SK-N-SH treated with all-trans-retinoic acid at 6 μM for 48 hours (cell line): ENCODE data around the gene C3.
A peak's percentile ranks its signal among the peaks of the same experiment; 100 is the strongest.

ENCODE experiments used
- ATAC-seq: fragments of 200-7000 bp; cut with Tn5 transposase; 3 replicates; pipeline ENCODE4 v1.9.1; 2020; ENCODE audit warnings: mild to moderate bottlenecking, moderate library complexity
- ARNTL ChIP-seq: fragments of 450-650 bp; formaldehyde crosslinking; IDR thresholded peaks from 2 replicates; pipeline ENCODE4 v1.5.0; 2020; ENCODE audit warnings: low read depth, mild to moderate bottlenecking, moderate library complexity, borderline replicate concordance
- BACH2 ChIP-seq: fragments of 250-450 bp; sonication (Bioruptor Pico); IDR thresholded peaks from 2 replicates; pipeline ENCODE4 v1.9.0; 2021; ENCODE audit warnings: mild to moderate bottlenecking, borderline replicate concordance
- GLIS3 ChIP-seq: fragments of 250-450 bp; sonication (Bioruptor Pico); IDR thresholded peaks from 2 replicates; pipeline ENCODE4 v1.5.0; 2020; ENCODE audit warnings: mild to moderate bottlenecking, moderate library complexity
- ISL1 ChIP-seq: fragments of 250-450 bp; sonication (Bioruptor Pico); IDR thresholded peaks from 2 replicates; pipeline ENCODE4 v2.1.2; 2022; ENCODE audit warnings: mild to moderate bottlenecking, moderate library complexity
- OSR1 ChIP-seq: fragments of 250-450 bp; sonication (Bioruptor Pico); IDR thresholded peaks from 2 replicates; pipeline ENCODE4 v1.8.0; 2022; ENCODE audit warnings: moderate library complexity, mild to moderate bottlenecking, inconsistent platforms
- PPARA ChIP-seq: fragments of 250-450 bp; sonication (Bioruptor Pico); IDR thresholded peaks from 2 replicates; pipeline ENCODE4 v1.5.0; 2020; ENCODE audit warnings: mild to moderate bottlenecking, borderline replicate concordance
- RARB ChIP-seq: fragments of 250-450 bp; sonication (Bioruptor Pico); IDR thresholded peaks from 2 replicates; pipeline ENCODE4 v1.8.0; 2021; ENCODE audit warnings: mild to moderate bottlenecking, moderate library complexity
- SNAI2 ChIP-seq: fragments of 250-450 bp; sonication (Bioruptor Pico); IDR thresholded peaks from 2 replicates; pipeline ENCODE4 v1.5.0; 2020; ENCODE audit warnings: mild to moderate bottlenecking, moderate library complexity
- TOX ChIP-seq: fragments of 250-450 bp; sonication (Bioruptor Pico); IDR thresholded peaks from 2 replicates; pipeline ENCODE4 v1.8.0; 2021; ENCODE audit warnings: mild to moderate bottlenecking, moderate library complexity, borderline replicate concordance
- ZC3H10 ChIP-seq: fragments of 250-450 bp; sonication (Bioruptor Pico); IDR thresholded peaks from 2 replicates; pipeline ENCODE4 v1.5.1; 2021; ENCODE audit warnings: mild to moderate bottlenecking, moderate library complexity
- ZFP3 ChIP-seq: fragments of 250-450 bp; sonication (Bioruptor Pico); IDR thresholded peaks from 2 replicates; pipeline ENCODE4 v1.5.0; 2020; ENCODE audit warnings: mild to moderate bottlenecking, moderate library complexity
- ZFP30 ChIP-seq: fragments of 450-650 bp; formaldehyde crosslinking; IDR thresholded peaks from 2 replicates; pipeline ENCODE4 v1.5.0; 2022; ENCODE audit warnings: mild to moderate bottlenecking, moderate library complexity
- ZNF565 ChIP-seq: fragments of 450-650 bp; formaldehyde crosslinking; conservative IDR thresholded peaks from 2 replicates; pipeline ENCODE4 v1.5.0; 2020; ENCODE audit warnings: low read depth, mild to moderate bottlenecking, moderate library complexity
- ZNF70 ChIP-seq: fragments of 450-650 bp; formaldehyde crosslinking; IDR thresholded peaks from 2 replicates; pipeline ENCODE4 v1.5.0; 2020; ENCODE audit warnings: mild to moderate bottlenecking, moderate library complexity
- ZNF8 ChIP-seq: fragments of 450-650 bp; formaldehyde crosslinking; IDR thresholded peaks from 2 replicates; pipeline ENCODE4 v1.5.0; 2020; ENCODE audit warnings: mild to moderate bottlenecking, moderate library complexity
- TF ChIP-seq, protein P1 (sequence below): fragments of 250-450 bp; sonication (Bioruptor Pico); IDR thresholded peaks from 2 replicates; pipeline ENCODE4 v1.5.1; 2021; ENCODE audit warnings: mild to moderate bottlenecking, moderate library complexity
- TF ChIP-seq, protein P2 (sequence below): fragments of 250-450 bp; sonication (Bioruptor Pico); IDR thresholded peaks from 2 replicates; pipeline ENCODE4 v1.5.0; 2020; ENCODE audit warnings: mild to moderate bottlenecking, moderate library complexity
- TF ChIP-seq, protein P3 (sequence below): fragments of 250-450 bp; sonication (Bioruptor Pico); IDR thresholded peaks from 2 replicates; pipeline ENCODE4 v1.8.0; 2020; ENCODE audit warnings: mild to moderate bottlenecking, moderate library complexity, borderline replicate concordance
- TF ChIP-seq, protein P4 (sequence below): fragments of 250-450 bp; sonication (Bioruptor Pico); IDR thresholded peaks from 2 replicates; pipeline ENCODE4 v1.5.1; 2020; ENCODE audit warnings: low read depth, mild to moderate bottlenecking, moderate library complexity

Gene C3

DNA sequence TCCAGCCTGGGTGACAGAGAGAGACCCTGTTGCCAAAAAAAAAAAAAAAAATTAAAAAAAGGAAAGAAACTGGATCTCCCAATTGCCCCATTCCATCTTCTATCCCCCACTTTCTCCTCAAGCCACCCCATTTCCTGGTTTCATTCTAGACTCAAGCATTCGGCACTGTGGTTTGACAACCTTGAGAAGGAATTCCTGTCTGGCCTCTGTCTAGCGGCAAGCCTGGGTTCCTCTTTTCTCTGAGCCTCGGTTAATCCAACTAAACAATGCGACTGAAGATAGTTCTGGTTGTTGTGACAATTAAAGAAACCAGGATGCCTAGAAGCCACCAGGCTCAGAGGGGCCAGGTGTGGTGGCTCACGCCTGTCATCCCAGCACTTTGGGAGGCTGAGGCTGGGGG, 3.3 kb upstream of the C3 start (continued):
- TF ChIP-seq ARNTL (CRISPR knock-in tag): no peak
- no peak for TF ChIP-seq PPARA (CRISPR knock-in tag)
- TF ChIP-seq ZNF70: no peak

DNA sequence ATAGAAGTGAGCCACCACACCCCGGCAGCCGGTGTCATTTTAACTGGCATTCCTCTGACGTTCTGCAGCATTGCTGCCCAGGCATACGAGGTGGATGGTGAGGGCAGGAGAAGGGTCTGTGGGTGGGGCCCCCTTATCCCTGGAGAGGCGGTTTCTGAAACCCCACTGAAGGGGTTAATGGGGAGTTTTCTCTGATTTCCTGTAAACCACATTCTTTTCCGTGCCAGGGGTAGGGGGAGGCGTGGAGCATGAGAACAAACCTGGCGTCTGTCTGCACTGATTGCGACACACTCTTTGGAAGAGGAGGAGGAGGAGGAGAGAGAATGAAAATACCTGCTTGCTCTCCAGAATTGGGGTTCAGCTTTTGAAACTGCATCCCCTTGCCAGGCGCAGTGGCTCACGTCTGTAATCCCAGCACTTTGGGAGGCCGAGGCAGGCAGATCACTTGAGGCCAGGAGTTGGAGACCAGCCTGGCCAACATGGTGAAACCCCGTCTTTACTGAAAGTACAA, 2.7 kb upstream of the C3 start:
- no peak for TF ChIP-seq ZNF565 (CRISPR knock-in tag)
- no peak for TF ChIP-seq SNAI2 (CRISPR knock-in tag)
- no peak for TF ChIP-seq GLIS3 (CRISPR knock-in tag)
- TF ChIP-seq PPARA (CRISPR knock-in tag): no peak
- no peak for TF ChIP-seq ZNF8 (CRISPR knock-in tag)
- no peak for ATAC-seq

DNA sequence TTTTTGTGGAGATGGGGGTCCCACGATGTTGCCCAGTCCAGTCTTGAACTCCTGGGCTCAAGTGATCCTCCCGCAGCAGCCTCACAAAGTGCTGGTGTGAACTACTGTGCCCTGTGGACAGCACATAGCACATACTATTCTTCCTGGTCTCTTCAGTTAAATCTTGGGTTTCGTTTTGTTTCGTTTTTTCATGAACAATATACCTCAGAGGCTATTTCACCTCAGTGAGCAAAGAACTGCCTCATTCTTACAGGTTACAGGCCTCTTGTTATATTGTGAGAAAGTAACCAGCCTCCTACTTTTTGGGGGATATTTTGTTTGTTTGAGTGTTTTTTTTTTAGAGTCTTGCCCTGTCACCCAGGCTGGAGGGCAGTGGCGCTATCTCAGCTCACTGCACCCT, 1.3 kb upstream of the C3 start:
- TF ChIP-seq ZC3H10: no peak
- TF ChIP-seq, all 23 proteins: peak for 0
- ATAC-seq: no peak

DNA sequence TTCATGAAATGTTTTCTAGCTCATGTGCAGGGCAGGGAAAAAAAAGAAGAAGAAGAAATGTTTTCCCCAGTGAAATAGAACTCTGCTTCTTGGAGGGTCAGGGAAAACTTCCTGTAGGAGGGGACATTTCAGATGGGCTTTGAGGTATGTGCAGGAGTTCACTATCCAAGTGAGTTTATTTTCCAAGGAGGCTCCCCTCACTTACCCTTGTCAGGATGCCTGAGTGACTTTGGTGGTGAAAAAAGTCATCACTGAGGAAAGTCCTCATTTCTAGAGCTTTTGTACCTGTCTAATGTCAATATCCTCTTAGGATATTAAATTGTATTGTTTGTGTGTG, 656 bp upstream of the C3 start:
- TF ChIP-seq ZFP3 (peak; percentile 98), ISL1 (CRISPR knock-in tag) (no peak)
- TF ChIP-seq, all 23 proteins: peak for 1
- ATAC-seq: no peak

DNA sequence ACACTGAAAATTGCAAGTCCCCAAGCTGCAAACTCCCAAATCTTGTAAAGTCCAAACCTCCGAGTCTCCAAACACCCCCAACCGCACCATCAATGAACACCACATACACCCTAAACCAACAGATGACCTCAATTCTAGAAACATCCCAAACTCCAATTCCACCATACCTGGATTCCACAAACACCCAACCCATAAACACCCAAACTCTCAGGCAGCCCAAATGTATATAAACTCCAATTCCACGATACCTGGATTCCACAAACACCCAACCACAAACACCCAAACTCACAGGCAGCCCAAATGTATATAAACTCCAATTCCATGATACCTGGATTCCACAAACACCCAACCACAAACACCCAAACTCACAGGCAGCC, 470 bp downstream of the C3 start:
- no peak for TF ChIP-seq RARB (CRISPR knock-in tag)
- no peak for ATAC-seq

DNA sequence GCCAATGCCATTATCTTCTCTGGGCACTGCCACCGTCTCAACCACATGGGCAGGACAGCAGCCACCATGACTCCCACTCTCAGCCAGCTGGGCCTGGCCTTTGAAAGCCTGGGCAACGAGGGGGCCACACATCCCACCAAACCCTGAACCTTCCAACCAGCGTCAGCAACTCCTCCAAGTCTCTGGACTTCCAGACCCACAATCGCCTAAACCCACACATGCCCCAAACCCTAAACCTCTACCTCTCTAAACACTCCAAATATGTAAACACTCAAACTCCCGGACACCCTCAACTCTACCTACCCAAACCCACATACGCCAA, 949 bp downstream of the C3 start:
- no peak for ATAC-seq
- TF ChIP-seq ZNF70: no peak
- TF ChIP-seq ZNF8 (CRISPR knock-in tag): no peak
- TF ChIP-seq ARNTL (CRISPR knock-in tag): no peak
- TF ChIP-seq SNAI2 (CRISPR knock-in tag): no peak
- TF ChIP-seq RARB (CRISPR knock-in tag): no peak
- TF ChIP-seq, protein P1, sequence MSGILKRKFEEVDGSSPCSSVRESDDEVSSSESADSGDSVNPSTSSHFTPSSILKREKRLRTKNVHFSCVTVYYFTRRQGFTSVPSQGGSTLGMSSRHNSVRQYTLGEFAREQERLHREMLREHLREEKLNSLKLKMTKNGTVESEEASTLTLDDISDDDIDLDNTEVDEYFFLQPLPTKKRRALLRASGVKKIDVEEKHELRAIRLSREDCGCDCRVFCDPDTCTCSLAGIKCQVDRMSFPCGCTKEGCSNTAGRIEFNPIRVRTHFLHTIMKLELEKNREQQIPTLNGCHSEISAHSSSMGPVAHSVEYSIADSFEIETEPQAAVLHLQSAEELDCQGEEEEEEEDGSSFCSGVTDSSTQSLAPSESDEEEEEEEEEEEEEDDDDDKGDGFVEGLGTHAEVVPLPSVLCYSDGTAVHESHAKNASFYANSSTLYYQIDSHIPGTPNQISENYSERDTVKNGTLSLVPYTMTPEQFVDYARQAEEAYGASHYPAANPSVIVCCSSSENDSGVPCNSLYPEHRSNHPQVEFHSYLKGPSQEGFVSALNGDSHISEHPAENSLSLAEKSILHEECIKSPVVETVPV (CRISPR knock-in tag): no peak
- no peak for TF ChIP-seq ZFP3
- TF ChIP-seq ISL1 (CRISPR knock-in tag): no peak
- no peak for TF ChIP-seq OSR1 (CRISPR knock-in tag)
- TF ChIP-seq TOX: no peak
- no peak for TF ChIP-seq ZFP30
- TF ChIP-seq ZC3H10: no peak
- TF ChIP-seq GLIS3 (CRISPR knock-in tag): no peak
- TF ChIP-seq, protein P2, sequence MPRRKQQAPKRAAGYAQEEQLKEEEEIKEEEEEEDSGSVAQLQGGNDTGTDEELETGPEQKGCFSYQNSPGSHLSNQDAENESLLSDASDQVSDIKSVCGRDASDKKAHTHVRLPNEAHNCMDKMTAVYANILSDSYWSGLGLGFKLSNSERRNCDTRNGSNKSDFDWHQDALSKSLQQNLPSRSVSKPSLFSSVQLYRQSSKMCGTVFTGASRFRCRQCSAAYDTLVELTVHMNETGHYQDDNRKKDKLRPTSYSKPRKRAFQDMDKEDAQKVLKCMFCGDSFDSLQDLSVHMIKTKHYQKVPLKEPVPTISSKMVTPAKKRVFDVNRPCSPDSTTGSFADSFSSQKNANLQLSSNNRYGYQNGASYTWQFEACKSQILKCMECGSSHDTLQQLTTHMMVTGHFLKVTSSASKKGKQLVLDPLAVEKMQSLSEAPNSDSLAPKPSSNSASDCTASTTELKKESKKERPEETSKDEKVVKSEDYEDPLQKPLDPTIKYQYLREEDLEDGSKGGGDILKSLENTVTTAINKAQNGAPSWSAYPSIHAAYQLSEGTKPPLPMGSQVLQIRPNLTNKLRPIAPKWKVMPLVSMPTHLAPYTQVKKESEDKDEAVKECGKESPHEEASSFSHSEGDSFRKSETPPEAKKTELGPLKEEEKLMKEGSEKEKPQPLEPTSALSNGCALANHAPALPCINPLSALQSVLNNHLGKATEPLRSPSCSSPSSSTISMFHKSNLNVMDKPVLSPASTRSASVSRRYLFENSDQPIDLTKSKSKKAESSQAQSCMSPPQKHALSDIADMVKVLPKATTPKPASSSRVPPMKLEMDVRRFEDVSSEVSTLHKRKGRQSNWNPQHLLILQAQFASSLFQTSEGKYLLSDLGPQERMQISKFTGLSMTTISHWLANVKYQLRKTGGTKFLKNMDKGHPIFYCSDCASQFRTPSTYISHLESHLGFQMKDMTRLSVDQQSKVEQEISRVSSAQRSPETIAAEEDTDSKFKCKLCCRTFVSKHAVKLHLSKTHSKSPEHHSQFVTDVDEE (CRISPR knock-in tag): no peak
- TF ChIP-seq, protein P3, sequence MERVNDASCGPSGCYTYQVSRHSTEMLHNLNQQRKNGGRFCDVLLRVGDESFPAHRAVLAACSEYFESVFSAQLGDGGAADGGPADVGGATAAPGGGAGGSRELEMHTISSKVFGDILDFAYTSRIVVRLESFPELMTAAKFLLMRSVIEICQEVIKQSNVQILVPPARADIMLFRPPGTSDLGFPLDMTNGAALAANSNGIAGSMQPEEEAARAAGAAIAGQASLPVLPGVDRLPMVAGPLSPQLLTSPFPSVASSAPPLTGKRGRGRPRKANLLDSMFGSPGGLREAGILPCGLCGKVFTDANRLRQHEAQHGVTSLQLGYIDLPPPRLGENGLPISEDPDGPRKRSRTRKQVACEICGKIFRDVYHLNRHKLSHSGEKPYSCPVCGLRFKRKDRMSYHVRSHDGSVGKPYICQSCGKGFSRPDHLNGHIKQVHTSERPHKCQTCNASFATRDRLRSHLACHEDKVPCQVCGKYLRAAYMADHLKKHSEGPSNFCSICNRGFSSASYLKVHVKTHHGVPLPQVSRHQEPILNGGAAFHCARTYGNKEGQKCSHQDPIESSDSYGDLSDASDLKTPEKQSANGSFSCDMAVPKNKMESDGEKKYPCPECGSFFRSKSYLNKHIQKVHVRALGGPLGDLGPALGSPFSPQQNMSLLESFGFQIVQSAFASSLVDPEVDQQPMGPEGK (CRISPR knock-in tag): no peak
- TF ChIP-seq BACH2 (CRISPR knock-in tag): no peak
- no peak for TF ChIP-seq PPARA (CRISPR knock-in tag)
- TF ChIP-seq ZNF565 (CRISPR knock-in tag): no peak
- TF ChIP-seq, protein P4, sequence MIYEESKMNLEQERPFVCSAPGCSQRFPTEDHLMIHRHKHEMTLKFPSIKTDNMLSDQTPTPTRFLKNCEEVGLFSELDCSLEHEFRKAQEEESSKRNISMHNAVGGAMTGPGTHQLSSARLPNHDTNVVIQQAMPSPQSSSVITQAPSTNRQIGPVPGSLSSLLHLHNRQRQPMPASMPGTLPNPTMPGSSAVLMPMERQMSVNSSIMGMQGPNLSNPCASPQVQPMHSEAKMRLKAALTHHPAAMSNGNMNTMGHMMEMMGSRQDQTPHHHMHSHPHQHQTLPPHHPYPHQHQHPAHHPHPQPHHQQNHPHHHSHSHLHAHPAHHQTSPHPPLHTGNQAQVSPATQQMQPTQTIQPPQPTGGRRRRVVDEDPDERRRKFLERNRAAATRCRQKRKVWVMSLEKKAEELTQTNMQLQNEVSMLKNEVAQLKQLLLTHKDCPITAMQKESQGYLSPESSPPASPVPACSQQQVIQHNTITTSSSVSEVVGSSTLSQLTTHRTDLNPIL (CRISPR knock-in tag): no peak
